ENCODE measurements around the gene AGPAT4. TPM values are rescaled to one million over a fixed set of nuclear protein-coding genes. Genes with fewer than 3 reads are reported as not detected.

Gene AGPAT4
- total and polyA plus RNA-seq, 2 of the 13 experiments (the other 11 are each of a cell fraction or from before 2014, with no cell fraction given): 0.07 to 0.13 TPM

GRCh38 chr6:161135695-161136591, 137.9 kb downstream of the AGPAT4 start (continued):
- TF ChIP-seq ZSCAN9 (CRISPR knock-in tag; IDR thresholded peaks at IDR 0.05; ENCODE audit: borderline replicate concordance): no peak
- TF ChIP-seq ZHX2 (IDR thresholded peaks at IDR 0.05; ENCODE audit: low read depth): no peak
- TF ChIP-seq ZHX2 (CRISPR knock-in tag; IDR thresholded peaks at IDR 0.05; ENCODE audit: borderline replicate concordance): no peak
- TF ChIP-seq ZNF350 (CRISPR knock-in tag; IDR thresholded peaks at IDR 0.05; ENCODE audit: borderline replicate concordance, low read depth): no peak
- TF ChIP-seq AHR (CRISPR knock-in tag; IDR thresholded peaks at IDR 0.05): no peak
- no peak for TF ChIP-seq SRY (CRISPR knock-in tag; IDR thresholded peaks at IDR 0.05)
- no peak for TF ChIP-seq ZNF225 (CRISPR knock-in tag; IDR thresholded peaks at IDR 0.05)
- no peak for TF ChIP-seq ZNF616 (CRISPR knock-in tag; IDR thresholded peaks at IDR 0.05; ENCODE audit: low read depth)
- TF ChIP-seq BCLAF1 (IDR thresholded peaks at IDR 0.05): no peak
- no peak for TF ChIP-seq GABPA (IDR thresholded peaks at IDR 0.05; ENCODE audit: low read depth, low read length)
- TF ChIP-seq GABPA (CRISPR knock-in tag; IDR thresholded peaks at IDR 0.05; ENCODE audit: low read depth): peak; percentile 30; the same call in 1 of the 2 replicates
- TF ChIP-seq ZNF589 (CRISPR knock-in tag; conservative IDR thresholded peaks at IDR 0.05): no peak
- TF ChIP-seq MED1 (CRISPR knock-in tag; IDR thresholded peaks at IDR 0.05): peak; percentile 36; the same call in 1 of the 2 replicates
- TF ChIP-seq NR2F2 (IDR thresholded peaks at IDR 0.05; ENCODE audit: borderline replicate concordance, low read depth): no peak
- no peak for TF ChIP-seq NONO (IDR thresholded peaks at IDR 0.05)
- 0 out of 2 replicates have a peak, but pooled peaks have one; percentile 62 for TF ChIP-seq NONO (CRISPR knock-in tag; conservative IDR thresholded peaks at IDR 0.05)
- TF ChIP-seq NFE2 (CRISPR knock-in tag; IDR thresholded peaks at IDR 0.05): no peak
- TF ChIP-seq ZNF737 (CRISPR knock-in tag; IDR thresholded peaks at IDR 0.05; ENCODE audit: borderline replicate concordance): no peak
- no peak for TF ChIP-seq ZBTB25 (CRISPR knock-in tag; IDR thresholded peaks at IDR 0.05)
- TF ChIP-seq EHMT2 (IDR thresholded peaks at IDR 0.05; ENCODE audit: borderline replicate concordance, low read depth, low read length): peak; percentile 49; the same call in 1 of the 2 replicates

All from HepG2 (cell line).